ENCODE results near the gene PPP1R12C. TPM values are rescaled to one million over a fixed set of nuclear protein-coding genes. Genes with fewer than 3 reads are reported as not detected.

PPP1R12C gene
- polyA plus RNA-seq, 6 donors from 2014 or later: 1.0 to 8.1 (median 3.2) TPM

DNA sequence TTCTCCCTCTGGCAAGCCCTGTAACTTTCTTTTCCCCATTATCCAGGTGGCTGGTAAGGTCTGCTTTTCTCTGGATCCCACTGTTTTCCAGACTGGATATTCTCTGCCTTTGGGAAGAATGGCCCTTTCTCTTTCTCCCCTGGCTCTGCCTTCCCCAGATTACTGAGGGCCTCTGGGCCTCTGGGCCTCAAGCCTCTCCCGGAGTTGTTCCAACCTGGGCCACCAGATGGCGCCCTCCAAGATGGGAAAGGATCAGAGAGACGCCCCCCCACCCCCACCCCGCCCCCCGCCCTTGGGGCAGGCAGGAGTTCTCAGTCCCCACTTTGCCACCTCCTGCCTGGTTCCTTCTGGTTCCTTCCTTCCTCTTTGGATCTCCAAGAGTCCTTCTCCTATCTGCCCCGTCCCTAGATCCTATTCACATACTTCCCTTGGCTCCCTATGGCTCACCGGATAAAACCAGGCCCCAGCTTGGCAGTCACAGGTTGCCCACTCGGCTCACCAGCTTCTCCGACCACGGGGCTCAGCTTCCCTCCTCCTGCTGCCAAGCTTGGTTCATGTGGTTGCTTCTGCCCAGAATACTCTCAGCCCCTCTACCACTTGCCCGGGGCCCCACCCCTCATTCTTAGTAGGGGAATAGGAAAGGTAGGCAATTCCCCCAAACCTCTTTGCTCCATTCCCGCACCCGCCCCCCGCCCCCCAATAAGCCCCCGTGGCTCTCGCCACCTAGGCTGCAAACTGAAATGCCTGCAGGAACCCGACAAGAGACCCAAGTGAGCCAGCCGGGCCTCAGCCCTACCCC, 28.7 kb downstream of the PPP1R12C start:
- Mint-ChIP-seq H3K9me3 (no peaks in the 10 kb centered on the region), H3K27me3 (peaks cover 45 to 54% (median 51%) of the 10 kb centered on the region in 3 donors), H3K36me3 (peaks cover 0 to 23% of the 10 kb centered on the region in 2 donors), H3K4me3 (peak overlapping the region; percentile 63 to 90 (median 80)), H3K27ac (peak overlapping the region in 3 of 6 donors; percentile 10 to 89 (median 88)), H3K4me1 (peaks cover 28 to 35% (median 30%) of the 10 kb centered on the region in 3 donors)
- peak; percentile 57 for DNase-seq
- peak; percentile 48 to 57 for ATAC-seq (ENCODE audit: low read depth in 2 of 2)

DNA sequence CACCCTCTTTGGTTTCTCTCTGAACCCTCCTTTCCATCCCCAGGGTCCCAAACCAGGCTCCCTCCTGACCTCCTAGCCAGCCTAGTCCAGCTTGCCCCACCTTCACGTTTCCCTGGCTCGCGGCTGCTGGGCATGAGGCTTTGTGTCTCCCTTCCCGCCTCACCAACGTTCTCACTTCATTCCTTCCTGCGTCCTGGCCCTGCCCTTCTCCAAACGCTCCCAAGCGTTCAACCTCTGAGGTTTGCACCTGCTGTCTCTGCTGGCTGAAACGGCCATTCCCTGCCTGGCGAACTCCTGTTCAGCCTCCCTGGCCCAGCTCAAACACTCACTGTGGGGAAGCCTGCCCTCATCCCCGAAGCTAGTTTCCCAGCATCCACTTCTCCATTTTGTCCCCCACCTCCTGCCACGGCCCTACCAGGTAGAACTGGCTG, 29.4 kb downstream of the PPP1R12C start:
- no peaks in the 10 kb centered on the region for H3K9me3 Mint-ChIP-seq
- peak overlapping the region in 1 of 6 donors; percentile 70 for H3K27ac Mint-ChIP-seq
- peaks cover 28 to 35% (median 30%) of the 10 kb centered on the region in 3 donors for H3K4me1 Mint-ChIP-seq

DNA sequence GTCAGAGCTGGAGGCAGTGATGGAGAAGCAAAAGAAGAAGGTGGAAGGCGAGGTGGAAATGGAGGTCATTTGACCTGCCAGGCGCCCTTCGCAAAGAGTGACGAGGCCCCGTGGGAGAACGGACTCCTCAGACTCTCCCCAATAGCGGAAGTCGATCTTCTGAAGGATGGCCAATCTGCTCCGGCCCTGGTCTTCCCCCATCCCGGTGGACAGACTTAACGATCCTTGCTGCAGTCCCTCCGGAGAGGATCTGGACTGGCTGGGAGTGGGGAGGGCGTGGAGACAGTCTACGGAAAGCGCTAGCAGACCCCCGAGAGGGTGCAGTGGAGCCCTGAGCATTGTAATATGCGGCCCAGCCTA, 29.9 kb downstream of the PPP1R12C start:
- H3K27ac Mint-ChIP-seq: no peak overlapping the region
- DNase-seq (no peak), ATAC-seq (ENCODE audit: low read depth in 2 of 2) (peak in 1 of 2 donors; percentile 5)
- H3K4me3 Mint-ChIP-seq: peak overlapping the region; percentile 63 to 90 (median 82)
- H3K4me1 Mint-ChIP-seq: peaks cover 30 to 38% (median 31%) of the 10 kb centered on the region in 3 donors
- H3K9me3 Mint-ChIP-seq: peaks cover 0 to 3% (median 0%) of the 10 kb centered on the region in 7 donors
- peaks cover 53 to 66% (median 63%) of the 10 kb centered on the region in 3 donors for H3K27me3 Mint-ChIP-seq
- H3K36me3 Mint-ChIP-seq: peaks cover 0 to 28% of the 10 kb centered on the region in 2 donors

More for the DNA sequence above, 29.4 kb downstream of the PPP1R12C start:
- H3K4me3 Mint-ChIP-seq: peak overlapping the region; percentile 63 to 90 (median 80)
- H3K36me3 Mint-ChIP-seq: peaks cover 0 to 23% of the 10 kb centered on the region in 2 donors
- ATAC-seq (ENCODE audit: low read depth in 2 of 2) (no peak), DNase-seq (no peak)
- peaks cover 48 to 61% (median 58%) of the 10 kb centered on the region in 3 donors for H3K27me3 Mint-ChIP-seq

DNA sequence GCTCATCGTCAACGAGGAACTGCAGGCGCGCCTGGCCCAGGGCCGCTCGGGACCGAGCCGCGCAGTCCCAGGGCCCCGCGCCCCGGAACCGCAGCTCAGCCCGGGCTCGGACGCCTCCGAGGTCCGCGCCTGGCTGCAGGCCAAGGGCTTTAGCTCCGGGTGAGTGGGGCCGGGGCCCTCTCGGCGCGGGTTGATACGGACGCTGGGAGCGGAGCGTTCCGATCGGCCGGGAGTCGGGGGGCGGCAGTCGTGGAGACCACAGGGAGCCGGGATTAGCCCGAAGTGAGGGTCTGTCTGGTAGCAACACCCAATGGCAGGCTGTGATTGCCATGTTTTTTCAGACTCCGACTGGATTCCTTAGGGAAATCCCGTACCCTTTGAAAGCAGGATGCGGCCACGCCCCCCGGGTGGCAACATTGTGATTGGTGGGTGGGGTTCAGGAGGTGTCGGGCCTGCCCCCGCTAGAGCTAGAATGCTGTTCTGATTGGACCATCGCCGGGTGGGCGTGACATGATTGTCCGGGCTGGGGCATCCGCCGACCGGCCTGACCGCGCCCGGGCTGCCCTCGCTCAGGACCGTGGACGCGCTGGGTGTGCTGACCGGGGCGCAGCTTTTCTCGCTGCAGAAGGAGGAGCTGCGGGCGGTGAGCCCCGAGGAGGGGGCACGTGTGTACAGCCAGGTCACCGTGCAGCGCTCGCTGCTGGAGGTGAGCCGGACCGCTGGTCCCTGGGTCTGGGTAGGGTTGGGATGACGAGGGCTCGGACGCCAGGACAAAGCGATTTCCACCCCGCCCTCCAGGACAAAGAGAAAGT, 30.5 kb downstream of the PPP1R12C start:
- no peak overlapping the region for H3K27ac Mint-ChIP-seq
- DNase-seq (no peak), ATAC-seq (ENCODE audit: low read depth in 2 of 2) (peak; percentile 59 to 60)
- H3K4me3 Mint-ChIP-seq: peak overlapping the region; percentile 63 to 90 (median 82)
- peaks cover 0 to 31% of the 10 kb centered on the region in 2 donors for H3K36me3 Mint-ChIP-seq
- H3K27me3 Mint-ChIP-seq: peaks cover 56 to 72% (median 68%) of the 10 kb centered on the region in 3 donors
- peaks cover 33 to 42% (median 36%) of the 10 kb centered on the region in 3 donors for H3K4me1 Mint-ChIP-seq
- H3K9me3 Mint-ChIP-seq: peaks cover 0 to 4% (median 2%) of the 10 kb centered on the region in 7 donors

DNA sequence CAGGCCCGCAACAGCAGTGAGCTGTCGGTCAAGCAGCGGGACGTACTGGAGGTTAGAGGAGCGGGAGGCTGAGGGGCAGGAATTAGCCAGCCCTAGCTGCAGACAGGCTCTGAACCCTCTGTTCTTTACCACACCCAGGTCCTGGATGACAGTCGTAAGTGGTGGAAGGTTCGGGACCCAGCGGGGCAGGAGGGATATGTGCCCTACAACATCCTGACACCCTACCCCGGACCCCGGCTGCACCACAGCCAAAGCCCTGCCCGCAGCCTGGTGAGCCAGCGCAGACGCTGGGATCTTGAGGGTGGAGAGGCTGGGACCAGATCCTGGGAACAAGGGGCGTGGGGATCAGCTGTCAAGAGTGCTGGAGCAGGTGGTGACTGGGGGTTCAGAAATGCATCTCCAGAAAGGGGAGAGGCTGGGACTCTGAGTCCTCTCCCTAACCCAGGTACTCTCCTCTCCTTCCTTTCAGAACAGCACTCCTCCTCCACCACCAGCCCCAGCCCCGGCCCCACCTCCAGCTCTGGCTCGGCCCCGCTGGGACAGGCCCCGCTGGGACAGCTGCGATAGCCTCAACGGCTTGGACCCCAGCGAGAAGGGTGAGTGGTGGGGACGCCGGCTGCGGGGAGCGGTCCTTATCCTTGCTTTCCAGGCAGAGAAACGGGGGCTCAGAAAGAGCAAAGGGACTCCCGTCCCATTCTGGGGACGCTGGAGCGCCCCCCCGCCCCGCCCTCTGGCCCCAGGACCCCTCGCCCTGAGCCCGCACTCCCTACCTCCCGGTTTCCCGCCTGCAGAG, 31.3 kb downstream of the PPP1R12C start:
- ATAC-seq (ENCODE audit: low read depth in 2 of 2) (no peak), DNase-seq (no peak)
- Mint-ChIP-seq H3K4me3 (peak overlapping the region in 6 of 8 donors; percentile 4 to 83 (median 54)), H3K27me3 (peaks cover 61 to 80% (median 76%) of the 10 kb centered on the region in 3 donors), H3K4me1 (peaks cover 39 to 46% (median 45%) of the 10 kb centered on the region in 3 donors), H3K36me3 (peaks cover 0 to 31% of the 10 kb centered on the region in 2 donors), H3K9me3 (peaks cover 0 to 7% (median 2%) of the 10 kb centered on the region in 7 donors), H3K27ac (peak overlapping the region in 1 of 6 donors; percentile 42)

DNA sequence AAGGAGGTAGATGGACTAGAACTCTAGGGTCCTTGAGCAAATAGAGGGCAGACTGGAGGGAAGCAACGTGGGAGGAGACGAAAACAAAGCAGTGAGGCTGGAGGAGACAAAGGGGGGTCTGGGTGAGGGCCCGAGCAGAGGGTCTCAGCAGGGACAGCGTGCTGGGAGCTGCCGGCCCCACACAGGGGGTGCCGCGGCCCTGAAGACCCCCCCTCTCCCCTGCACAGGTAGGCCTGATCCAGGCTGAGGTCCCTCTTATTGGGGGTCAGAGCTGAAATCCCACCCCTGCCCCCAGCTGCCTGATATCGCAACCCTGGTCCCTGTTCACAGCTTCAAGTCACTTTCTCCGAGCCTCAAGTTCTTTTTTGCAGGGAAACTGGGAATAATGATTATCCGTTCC, 33.0 kb downstream of the PPP1R12C start:
- H3K27me3 Mint-ChIP-seq: peaks cover 66 to 91% (median 87%) of the 10 kb centered on the region in 3 donors

DNA sequence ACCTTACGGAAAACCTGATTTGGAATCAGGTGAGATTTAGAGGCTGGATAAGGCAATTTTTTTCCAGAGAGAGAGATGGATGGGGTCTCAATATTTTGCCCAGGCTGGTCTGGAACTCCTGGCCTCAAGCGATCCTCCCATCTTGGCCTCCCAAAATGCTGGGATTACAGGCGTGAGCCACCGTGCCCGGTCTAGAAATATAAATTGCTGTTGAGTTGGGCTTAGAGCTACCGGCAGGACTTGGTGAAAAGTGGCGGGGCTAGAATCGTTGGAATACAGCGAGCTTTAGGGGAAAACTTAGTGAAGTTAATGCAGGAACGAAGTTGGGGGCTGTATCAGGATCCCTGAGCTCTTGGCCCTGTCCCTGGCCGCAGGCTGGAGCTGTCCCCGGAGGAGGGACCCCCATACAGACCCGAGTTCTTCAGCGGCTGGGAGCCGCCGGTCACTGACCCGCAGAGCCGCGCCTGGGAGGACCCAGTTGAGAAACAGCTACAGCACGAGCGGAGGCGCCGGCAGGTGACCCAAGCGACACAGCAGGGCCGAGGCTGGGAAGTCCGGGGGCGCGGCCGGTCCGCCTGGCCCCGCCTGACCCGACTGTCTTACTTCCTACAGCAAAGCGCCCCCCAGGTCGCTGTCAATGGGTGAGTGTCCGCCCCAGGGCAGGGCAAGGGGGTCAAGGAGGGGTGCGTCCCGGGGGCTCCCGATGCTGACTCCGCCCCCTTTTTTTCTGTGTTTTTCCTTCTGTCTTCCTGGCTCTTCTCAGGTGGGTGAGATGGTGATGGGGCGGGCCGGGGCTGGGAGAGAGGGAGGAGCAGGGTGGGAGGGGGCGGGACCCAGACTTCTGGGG, 34.2 kb downstream of the PPP1R12C start:
- DNase-seq (no peak), ATAC-seq (ENCODE audit: low read depth in 2 of 2) (no peak)
- Mint-ChIP-seq H3K36me3 (peaks cover 0 to 22% of the 10 kb centered on the region in 2 donors), H3K27me3 (peaks cover 60 to 86% (median 82%) of the 10 kb centered on the region in 3 donors), H3K4me3 (peak overlapping the region in 7 of 8 donors; percentile 25 to 85 (median 71)), H3K27ac (peak overlapping the region in 1 of 6 donors; percentile 34), H3K4me1 (peaks cover 39 to 46% (median 46%) of the 10 kb centered on the region in 3 donors), H3K9me3 (peaks cover 0 to 15% (median 6%) of the 10 kb centered on the region in 7 donors)

More for the DNA sequence above, 33.0 kb downstream of the PPP1R12C start:
- Mint-ChIP-seq H3K9me3 (peaks cover 0 to 13% (median 6%) of the 10 kb centered on the region in 7 donors), H3K36me3 (peaks cover 0 to 33% of the 10 kb centered on the region in 2 donors), H3K27ac (no peak overlapping the region), H3K4me3 (peak overlapping the region in 2 of 8 donors; percentile 7 to 16), H3K4me1 (peaks cover 47 to 53% (median 51%) of the 10 kb centered on the region in 3 donors)
- DNase-seq (no peak), ATAC-seq (ENCODE audit: low read depth in 2 of 2) (no peak)

DNA sequence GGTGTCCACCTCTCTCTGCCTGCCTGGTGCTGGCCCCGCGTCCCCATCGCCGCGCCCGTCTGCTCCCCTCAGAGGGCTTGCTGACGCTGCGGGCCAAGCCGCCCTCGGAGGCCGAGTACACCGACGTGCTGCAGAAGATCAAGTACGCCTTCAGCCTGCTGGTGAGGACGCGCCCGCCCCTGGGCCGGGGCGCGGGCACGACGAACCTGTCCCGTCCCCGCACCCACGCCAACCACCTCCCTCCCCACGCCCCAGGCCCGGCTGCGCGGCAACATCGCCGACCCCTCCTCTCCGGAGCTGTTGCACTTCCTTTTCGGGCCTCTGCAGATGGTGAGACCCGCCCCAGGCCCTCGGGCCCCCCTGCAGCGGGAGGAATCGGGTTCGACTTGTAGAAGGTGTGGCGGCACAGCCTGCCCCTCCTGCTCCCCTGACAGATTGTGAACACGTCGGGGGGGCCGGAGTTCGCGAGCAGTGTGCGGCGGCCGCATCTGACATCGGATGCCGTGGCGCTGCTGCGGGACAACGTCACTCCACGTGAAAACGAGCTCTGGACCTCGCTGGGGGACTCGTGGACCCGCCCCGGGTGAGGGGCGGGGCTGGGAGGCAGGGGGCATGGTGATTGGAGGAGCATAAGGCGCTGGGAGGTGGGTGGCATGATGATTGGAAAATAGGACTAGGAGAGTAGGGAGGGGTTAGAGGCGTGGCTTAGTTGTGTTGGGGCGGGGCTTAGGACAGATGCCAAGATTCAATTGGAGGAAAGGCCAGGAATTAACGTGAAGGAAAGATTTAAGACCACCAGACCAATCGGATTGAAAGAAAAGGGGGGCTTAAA, 35.2 kb downstream of the PPP1R12C start:
- Mint-ChIP-seq H3K4me1 (peaks cover 29 to 36% (median 36%) of the 10 kb centered on the region in 3 donors), H3K9me3 (peaks cover 0 to 15% (median 6%) of the 10 kb centered on the region in 7 donors), H3K27me3 (peaks cover 55 to 83% (median 80%) of the 10 kb centered on the region in 3 donors), H3K36me3 (peaks cover 0 to 16% of the 10 kb centered on the region in 2 donors), H3K27ac (peak overlapping the region in 3 of 6 donors; percentile 34 to 90 (median 47)), H3K4me3 (peak overlapping the region; percentile 26 to 85 (median 74))
- DNase-seq (no peak), ATAC-seq (ENCODE audit: low read depth in 2 of 2) (peak in 1 of 2 donors; percentile 6)

DNA sequence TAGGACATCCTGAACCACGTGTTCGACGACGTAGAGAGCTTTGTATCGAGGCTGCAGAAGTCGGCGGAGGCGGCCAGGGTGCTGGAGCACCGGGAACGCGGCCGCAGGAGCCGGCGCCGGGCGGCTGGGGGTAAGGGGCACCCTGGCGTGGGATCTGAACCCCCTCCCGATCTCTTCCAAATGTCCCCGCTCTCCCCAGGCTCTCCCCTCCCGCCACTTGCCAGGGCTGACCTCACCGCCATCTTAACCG, 35.7 kb downstream of the PPP1R12C start:
- DNase-seq (no peak), ATAC-seq (ENCODE audit: low read depth in 2 of 2) (no peak)
- H3K9me3 Mint-ChIP-seq: peaks cover 0 to 15% (median 6%) of the 10 kb centered on the region in 7 donors
- peaks cover 57 to 85% (median 82%) of the 10 kb centered on the region in 3 donors for H3K27me3 Mint-ChIP-seq
- peaks cover 28 to 35% (median 33%) of the 10 kb centered on the region in 3 donors for H3K4me1 Mint-ChIP-seq
- H3K27ac Mint-ChIP-seq: peak overlapping the region in 1 of 6 donors; percentile 10
- H3K4me3 Mint-ChIP-seq: peak overlapping the region; percentile 72 to 93 (median 82)
- H3K36me3 Mint-ChIP-seq: peaks cover 0 to 16% of the 10 kb centered on the region in 2 donors

DNA sequence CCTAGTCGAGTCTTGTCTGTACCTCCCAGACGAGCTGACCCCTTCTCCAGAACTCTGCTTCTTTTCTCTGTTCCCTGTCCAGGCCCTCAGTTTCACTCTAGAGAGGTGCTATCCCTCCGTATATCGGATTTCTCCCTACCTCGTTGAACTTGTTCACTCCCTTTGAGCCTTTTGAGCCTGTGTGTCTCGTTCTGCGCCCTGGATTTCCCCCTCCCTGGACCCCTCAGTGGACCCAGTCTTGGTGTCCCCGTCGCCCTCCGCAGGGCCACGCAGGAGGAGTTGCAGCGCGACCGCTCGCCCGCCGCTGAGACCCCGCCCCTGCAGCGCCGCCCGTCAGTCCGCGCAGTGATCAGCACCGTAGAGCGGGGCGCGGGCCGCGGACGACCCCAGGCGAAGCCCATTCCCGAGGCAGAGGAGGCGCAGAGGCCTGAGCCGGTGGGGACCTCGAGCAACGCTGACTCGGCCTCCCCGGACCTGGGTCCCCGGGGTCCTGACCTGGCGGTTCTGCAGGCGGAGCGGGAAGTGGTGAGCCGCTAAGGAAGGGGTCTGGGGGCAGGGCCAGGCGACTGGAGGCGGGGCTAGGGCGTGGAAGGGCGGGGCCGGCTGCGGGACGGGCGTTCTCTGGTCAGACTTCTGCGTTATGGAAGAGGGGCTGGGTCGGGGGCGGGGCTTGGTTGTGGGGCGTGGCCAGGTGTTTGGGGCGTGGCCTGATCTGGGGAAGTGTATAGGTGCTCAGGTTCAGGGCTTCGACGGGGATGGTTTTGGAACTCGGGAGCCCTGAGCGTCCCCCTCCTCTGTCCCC, 36.3 kb downstream of the PPP1R12C start:
- peaks cover 60 to 90% (median 87%) of the 10 kb centered on the region in 3 donors for H3K27me3 Mint-ChIP-seq
- peak; percentile 77 to 80 for ATAC-seq (ENCODE audit: low read depth in 2 of 2)
- peaks cover 0 to 15% (median 6%) of the 10 kb centered on the region in 7 donors for H3K9me3 Mint-ChIP-seq
- peak overlapping the region in 4 of 6 donors; percentile 14 to 84 (median 63) for H3K27ac Mint-ChIP-seq
- H3K36me3 Mint-ChIP-seq: peaks cover 0 to 16% of the 10 kb centered on the region in 2 donors
- DNase-seq: peak; percentile 78
- H3K4me3 Mint-ChIP-seq: peak overlapping the region; percentile 72 to 93 (median 82)
- H3K4me1 Mint-ChIP-seq: peaks cover 28 to 35% (median 33%) of the 10 kb centered on the region in 3 donors

All from naive B cell (primary cell).